AG09309 (cell line): ENCODE results near the gene IL4R.

Experiments used
- DNase-seq: peaks from one replicate; pipeline ENCODE4 v3.0.0-alpha.2; 2010; ENCODE audit warnings: low read depth
- H3K4me3 ChIP-seq: 2 replicates; pipeline ENCODE4 v1.5.1; 2011; ENCODE audit warnings: mild to moderate bottlenecking, low read depth, low read length, moderate library complexity; ENCODE audit not compliant: control insufficient read depth
- TF ChIP-seq, protein P1 (sequence below): IDR thresholded peaks from 2 replicates; pipeline ENCODE4 v1.5.1; 2011; ENCODE audit warnings: mild to moderate bottlenecking, low read depth, low read length, inconsistent platforms; ENCODE audit not compliant: insufficient read depth, control insufficient read depth; ENCODE audit errors: missing control alignments

The IL4R gene

DNA sequence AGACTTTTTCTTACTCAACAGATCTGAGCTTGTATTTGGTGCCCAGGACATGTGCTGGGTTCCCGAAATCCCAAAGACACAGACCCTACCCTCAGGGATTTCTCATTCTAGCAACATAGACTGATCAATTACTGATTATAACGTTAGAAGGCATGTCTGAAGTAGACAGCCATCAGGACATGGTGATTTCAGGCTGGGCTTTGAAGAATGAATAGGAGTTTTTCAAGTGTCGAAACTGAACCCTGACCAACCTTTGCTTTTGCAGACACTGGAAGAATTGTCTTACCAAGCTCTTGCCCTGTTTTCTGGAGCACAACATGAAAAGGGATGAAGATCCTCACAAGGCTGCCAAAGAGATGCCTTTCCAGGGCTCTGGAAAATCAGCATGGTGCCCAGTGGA is 48.2 kb downstream of the IL4R start:
- H3K4me3 ChIP-seq, result no peak overlapping the region
- TF ChIP-seq, protein P1, sequence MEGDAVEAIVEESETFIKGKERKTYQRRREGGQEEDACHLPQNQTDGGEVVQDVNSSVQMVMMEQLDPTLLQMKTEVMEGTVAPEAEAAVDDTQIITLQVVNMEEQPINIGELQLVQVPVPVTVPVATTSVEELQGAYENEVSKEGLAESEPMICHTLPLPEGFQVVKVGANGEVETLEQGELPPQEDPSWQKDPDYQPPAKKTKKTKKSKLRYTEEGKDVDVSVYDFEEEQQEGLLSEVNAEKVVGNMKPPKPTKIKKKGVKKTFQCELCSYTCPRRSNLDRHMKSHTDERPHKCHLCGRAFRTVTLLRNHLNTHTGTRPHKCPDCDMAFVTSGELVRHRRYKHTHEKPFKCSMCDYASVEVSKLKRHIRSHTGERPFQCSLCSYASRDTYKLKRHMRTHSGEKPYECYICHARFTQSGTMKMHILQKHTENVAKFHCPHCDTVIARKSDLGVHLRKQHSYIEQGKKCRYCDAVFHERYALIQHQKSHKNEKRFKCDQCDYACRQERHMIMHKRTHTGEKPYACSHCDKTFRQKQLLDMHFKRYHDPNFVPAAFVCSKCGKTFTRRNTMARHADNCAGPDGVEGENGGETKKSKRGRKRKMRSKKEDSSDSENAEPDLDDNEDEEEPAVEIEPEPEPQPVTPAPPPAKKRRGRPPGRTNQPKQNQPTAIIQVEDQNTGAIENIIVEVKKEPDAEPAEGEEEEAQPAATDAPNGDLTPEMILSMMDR, result no peak
- no peak for DNase-seq

DNA sequence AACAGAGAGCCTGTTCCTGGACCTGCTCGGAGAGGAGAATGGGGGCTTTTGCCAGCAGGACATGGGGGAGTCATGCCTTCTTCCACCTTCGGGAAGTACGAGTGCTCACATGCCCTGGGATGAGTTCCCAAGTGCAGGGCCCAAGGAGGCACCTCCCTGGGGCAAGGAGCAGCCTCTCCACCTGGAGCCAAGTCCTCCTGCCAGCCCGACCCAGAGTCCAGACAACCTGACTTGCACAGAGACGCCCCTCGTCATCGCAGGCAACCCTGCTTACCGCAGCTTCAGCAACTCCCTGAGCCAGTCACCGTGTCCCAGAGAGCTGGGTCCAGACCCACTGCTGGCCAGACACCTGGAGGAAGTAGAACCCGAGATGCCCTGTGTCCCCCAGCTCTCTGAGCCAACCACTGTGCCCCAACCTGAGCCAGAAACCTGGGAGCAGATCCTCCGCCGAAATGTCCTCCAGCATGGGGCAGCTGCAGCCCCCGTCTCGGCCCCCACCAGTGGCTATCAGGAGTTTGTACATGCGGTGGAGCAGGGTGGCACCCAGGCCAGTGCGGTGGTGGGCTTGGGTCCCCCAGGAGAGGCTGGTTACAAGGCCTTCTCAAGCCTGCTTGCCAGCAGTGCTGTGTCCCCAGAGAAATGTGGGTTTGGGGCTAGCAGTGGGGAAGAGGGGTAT is 48.9 kb downstream of the IL4R start:
- H3K4me3 ChIP-seq, result no peak overlapping the region
- TF ChIP-seq, protein P1, result no peak
- no peak for DNase-seq

DNA sequence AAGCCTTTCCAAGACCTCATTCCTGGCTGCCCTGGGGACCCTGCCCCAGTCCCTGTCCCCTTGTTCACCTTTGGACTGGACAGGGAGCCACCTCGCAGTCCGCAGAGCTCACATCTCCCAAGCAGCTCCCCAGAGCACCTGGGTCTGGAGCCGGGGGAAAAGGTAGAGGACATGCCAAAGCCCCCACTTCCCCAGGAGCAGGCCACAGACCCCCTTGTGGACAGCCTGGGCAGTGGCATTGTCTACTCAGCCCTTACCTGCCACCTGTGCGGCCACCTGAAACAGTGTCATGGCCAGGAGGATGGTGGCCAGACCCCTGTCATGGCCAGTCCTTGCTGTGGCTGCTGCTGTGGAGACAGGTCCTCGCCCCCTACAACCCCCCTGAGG is 49.5 kb downstream of the IL4R start:
- DNase-seq, result no peak
- TF ChIP-seq, protein P1, result no peak
- no peak overlapping the region for H3K4me3 ChIP-seq

DNA sequence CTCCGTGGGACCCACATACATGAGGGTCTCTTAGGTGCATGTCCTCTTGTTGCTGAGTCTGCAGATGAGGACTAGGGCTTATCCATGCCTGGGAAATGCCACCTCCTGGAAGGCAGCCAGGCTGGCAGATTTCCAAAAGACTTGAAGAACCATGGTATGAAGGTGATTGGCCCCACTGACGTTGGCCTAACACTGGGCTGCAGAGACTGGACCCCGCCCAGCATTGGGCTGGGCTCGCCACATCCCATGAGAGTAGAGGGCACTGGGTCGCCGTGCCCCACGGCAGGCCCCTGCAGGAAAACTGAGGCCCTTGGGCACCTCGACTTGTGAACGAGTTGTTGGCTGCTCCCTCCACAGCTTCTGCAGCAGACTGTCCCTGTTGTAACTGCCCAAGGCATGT is 50.0 kb downstream of the IL4R start:
- TF ChIP-seq, protein P1, result no peak
- DNase-seq, result no peak
- no peak overlapping the region for H3K4me3 ChIP-seq

DNA sequence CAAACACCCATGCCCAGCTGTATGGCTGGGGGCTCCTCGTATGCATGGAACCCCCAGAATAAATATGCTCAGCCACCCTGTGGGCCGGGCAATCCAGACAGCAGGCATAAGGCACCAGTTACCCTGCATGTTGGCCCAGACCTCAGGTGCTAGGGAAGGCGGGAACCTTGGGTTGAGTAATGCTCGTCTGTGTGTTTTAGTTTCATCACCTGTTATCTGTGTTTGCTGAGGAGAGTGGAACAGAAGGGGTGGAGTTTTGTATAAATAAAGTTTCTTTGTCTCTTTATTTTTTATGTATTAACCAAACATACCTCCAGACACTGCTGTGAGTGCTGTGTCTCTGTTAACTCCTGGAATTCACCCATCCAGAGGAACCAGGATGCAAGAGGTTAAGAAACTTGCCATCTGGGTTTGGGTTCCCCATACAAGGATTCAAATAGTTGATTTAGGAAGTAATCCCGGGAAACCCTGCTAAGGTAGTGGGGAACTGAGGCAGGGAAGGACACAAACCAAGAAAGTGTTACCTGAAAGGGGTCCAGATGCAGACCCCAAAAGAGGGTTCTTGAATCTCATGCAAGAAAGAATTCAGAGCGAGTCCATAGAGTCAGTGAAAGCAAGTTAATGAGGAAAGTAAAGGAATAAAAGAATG is 50.8 kb downstream of the IL4R start:
- no peak for DNase-seq
- TF ChIP-seq, protein P1, result no peak

DNA sequence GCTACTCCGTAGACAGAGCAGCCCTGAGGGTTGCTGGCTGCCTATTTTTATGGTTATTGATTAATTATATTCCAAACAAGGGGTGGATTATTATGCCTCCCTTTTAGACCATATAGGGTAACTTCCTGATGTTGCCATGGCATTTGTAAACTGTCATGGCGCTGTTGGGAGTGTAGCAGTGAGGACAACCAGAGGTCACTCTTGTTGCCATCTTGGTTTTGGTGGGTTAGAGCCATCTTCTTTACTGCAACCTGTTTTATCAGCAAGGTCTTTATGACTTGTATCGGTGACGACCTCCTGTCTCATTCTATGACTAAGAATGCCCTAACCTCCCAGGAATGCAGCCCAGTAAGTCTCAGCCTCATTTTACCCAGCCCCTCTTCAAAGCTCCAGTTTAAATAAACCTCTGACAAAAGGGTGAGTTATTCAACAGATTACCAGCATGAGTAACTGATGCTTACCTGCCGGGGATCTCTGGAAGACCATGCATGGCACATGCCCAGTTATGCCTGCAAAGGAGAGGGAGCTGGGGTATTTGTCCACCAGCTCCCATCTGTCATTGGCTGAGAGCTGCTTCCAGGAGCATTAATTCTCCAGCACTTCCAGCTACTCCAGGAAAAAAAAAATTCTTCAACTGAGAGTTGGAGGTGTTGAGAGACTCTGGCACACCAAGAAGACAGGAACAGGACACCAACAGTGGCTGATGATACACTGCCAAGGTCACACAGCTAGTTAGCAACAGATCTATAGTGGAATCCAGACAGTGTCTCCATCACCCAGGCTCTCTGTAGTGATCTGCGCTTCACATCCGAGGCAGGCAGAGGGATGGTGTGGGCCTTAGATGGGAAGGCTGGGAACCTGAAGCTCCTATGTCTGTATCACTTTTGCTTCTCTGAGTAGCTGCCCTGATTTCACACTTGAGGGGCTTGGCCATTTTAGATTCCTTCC is 51.6 kb downstream of the IL4R start:
- no peak overlapping the region for H3K4me3 ChIP-seq

More for the DNA sequence above, 50.8 kb downstream of the IL4R start:
- no peak overlapping the region for H3K4me3 ChIP-seq

More for the DNA sequence above, 51.6 kb downstream of the IL4R start:
- TF ChIP-seq, protein P1, result no peak
- no peak for DNase-seq
